GM21619 (cell line): Measurements from ENCODE around the gene MCHR2.

Experiments used
- ATAC-seq: cut with Tn5 transposase; IDR thresholded peaks from one replicate; pipeline ENCODE4 v1.9.1; 2021; ENCODE audit not compliant: unreplicated experiment

Gene MCHR2

DNA sequence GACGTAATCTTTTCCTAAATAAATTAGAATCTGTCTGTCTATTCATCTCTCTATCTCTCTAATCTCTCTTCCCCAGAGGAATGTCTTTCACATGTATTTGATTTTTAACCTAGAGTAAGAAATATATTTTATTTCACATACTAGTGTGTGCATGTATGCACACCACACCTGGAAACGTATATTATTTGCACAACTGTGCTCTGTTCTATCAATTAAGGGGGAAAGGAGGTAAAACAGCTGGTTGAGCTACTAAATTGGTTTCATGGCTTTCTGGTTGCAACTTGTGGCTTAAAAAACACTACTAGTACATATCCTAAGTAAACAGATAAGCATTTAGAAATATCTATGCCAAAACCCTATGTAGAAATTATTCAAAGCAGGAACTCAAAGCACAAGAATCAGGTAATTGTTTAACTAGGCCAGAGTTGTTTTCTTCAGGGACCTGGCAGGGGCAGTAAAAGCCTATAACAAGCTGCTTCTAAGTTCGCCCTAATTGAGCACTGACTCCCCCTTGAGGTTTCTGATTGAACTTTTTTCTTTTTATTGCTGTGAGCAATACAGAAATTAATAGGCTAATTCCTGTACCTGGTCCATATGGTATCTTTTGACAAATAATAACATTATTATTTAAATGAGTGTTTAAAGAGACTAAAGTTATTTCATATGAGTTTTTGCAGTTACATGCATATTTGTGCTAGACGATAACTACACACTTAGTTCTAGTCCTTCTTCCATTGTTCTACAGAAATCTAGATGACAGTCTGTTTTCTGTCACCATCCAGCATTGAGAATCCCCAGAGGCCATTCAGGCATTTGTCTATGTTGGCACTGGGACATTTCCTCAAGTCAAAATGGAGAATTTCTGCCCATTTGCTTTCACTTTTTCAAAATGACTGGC is 88.6 kb downstream of the MCHR2 start:
- ATAC-seq = peak; percentile 95

DNA sequence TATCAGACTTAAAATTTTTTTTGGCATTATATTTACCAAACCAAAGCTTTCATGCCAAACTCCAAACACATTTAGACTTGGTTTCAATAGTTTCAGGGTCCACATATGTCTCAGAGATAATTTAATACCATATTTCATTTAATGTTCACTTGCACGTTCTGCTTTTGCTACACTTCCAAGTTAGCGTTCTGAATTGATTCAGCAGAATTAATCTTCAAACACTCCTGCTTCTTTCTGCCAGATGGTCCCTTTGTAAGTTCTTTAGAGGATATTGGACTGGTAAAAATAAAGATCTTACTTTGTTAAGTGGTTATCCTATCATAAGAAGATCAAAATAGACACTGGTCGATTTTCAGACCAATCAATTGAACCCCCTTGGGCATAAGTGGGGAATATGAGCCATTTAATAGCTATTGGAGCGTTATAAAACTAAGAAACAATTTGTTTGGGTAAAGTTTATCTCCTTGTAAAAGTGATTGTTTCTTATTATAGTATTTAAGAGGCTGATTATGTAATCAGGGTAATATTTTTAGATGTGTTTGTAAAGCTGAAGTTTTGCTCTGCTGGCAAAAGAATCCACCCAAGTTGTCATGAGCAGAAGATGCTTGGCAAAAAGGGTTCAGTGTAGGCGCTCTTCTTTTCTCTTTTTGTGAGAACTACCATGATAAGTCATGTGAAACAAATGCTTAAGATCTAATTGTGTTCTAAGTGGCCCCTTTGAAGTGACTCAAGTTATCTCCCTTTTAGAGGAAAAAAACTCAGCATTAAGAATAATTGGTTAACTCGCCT is 92.2 kb downstream of the MCHR2 start:
- no peak for ATAC-seq

DNA sequence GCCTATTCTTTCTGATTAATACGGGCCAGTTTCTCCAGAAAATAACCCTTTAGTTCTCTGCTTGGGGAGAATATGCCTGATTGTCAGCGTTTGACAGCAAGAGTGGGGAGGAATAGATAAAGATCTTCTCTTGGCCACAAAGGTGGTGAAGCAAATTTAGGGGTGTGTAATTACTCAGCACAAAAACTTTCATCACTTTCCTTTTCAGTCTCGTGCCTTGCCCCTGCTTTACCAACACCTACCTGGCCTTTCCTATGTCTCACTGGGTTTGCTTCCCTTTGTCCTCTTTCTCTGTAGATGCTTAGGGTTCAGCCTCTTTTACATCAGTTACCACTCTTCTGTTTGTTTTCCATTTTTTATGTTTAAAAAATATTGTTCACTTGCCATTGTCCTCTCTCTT is 99.2 kb downstream of the MCHR2 start:
- no peak for ATAC-seq

DNA sequence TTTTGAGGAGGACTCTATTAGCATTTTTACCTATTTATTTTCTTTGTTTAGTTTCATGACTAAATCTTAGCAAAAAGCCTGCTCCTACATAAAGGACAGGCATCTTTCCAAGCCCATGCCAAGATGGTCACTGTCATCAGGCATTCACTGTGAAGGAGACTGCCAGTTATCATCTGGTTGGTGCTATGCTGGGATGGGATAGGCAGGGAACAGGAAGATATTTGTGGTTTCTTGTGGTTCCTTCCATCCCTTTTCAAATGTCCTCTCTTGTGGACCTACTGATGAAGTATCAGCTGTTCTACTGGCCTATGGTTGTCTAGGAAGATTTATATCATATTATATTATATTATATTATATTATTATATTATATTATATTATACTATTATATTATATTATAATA is 107.0 kb downstream of the MCHR2 start:
- no peak for ATAC-seq

DNA sequence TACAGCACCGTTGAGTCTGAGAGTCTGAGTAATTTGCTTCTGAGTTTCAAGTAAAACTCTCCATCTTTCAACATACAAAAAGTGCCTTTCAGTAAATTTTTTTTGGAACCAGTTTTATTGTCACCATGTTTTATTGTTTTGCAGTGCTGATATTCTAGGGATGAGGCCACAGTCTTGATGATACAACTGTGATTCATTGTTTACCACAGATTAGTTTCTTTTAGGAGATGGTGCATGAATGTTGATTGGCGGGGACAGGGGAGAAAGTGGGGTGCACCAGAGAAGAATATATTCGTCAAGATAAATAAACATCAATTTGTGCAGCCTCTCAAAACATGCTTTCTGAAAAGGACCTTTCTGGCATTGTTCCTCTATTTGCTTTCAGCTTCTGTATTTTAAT is 109.0 kb downstream of the MCHR2 start:
- ATAC-seq = no peak

DNA sequence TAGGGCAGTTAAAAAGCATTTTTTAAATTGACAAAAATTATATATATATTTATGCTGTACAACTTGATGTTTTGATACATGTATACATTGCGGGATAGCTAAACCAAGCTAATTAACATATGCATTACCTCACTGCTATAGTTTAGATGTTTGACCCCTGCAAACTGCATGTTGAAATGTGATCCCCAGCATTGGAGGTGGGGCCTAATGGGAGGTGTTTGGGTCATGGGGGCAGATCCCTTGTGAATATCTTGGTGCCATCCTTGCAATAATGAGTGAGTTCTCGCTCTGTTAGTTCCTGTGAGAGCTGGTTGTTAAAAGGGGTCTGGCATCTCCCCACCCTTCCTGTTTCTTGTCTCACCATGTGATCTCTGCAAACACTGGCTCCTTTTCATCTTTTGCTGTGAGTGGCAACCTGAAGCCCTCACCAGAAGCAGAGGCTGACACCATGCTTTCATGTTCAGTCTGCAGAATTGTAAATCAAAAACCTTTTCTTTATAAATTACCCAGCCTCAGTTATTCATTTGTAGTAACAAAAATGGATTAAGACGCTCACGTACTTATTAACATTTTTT is 111.8 kb downstream of the MCHR2 start:
- ATAC-seq = no peak

GRCh38 chr6:99879431-99879830 is 114.6 kb downstream of the MCHR2 start:
- ATAC-seq = no peak

DNA sequence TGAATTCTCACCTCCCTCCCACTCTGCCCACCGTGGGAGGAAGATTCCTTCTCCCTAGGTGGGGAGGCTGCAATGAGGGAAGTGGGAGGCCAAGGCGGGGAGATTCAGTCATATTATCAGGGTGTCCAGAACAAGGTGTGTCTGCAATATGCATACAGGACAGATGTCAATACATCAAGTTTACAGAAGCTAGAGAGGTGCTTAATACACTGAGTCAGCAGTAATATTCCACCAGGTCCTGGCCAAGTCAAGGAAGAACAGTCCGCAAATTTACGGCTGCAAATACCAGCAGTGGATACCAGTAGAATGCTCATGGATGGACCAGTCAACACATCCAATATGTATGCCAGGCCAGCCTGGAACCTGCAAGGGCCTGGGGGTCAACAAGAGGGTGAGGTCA is 119.0 kb downstream of the MCHR2 start:
- ATAC-seq = no peak

DNA sequence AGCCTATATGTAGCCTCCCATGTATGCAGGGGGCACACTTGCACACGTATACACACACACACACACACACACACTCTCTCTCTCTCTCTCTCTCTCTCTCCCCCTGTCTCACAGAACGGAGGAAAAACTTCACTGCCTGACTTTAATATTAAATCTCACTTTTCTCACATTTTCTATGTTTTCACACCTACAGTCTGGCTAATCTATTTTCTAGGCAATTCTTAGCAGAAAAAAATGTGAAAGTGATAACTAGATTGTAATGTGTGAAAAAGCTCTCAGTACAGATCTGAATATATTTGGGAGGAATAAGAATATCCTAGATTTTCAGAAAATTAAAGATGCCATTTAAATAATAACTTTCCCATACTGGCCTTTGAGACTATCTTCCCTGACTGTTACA is 120.9 kb downstream of the MCHR2 start:
- no peak for ATAC-seq

DNA sequence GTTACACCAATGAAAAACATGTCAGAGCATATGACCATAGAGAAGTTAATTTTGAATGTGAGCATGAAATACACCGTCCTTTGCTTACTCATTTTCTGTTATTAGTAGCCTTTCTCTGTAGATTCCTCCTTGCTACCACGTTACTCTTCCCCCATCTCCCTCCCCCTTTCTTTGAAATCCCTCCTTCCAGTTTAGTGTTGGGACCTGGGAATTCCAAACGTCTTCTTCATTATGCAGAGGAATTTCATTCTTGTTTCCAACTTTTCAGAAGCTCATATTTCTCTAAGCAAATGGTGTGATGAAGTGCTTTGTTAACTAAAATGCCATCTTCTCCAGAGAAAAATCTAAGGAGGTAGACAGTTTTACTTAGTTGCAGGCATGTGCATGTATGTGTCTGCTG is 122.4 kb downstream of the MCHR2 start:
- no peak for ATAC-seq
